Ovary (tissue), 3 donors: Measurements from ENCODE around the gene COL23A1.

ENCODE experiments used
- CTCF ChIP-seq, 3 donors: fragments of 450-650 bp in 2 of 3; fragments of 200-600 bp in 1 of 3; IDR thresholded peaks; one replicate each; pipeline versions ENCODE4 v1.5.1 to v1.8.0; 2016 to 2022; ENCODE audit warnings: antibody characterized with exemption in 3 of 3, mild to moderate bottlenecking in 1 of 3
- POLR2A ChIP-seq: fragments of 450-650 bp; IDR thresholded peaks from one replicate; pipeline ENCODE4 v1.6.1; 2017; ENCODE audit warnings: antibody characterized with exemption, mild to moderate bottlenecking, moderate library complexity
- donor health status: DM: no; HTN: no; CAD: no.

- TF ChIP-seq POLR2A (no peak), CTCF (IDR thresholded peaks at IDR 0.05) (no peak)
Measured at GRCh38 chr5:178431063-178431781, 159.0 kb downstream of the COL23A1 start.
